SK-N-SH (cell line): ENCODE results near the gene GRIK5. TPM values are rescaled to one million over a fixed set of nuclear protein-coding genes. Genes with fewer than 3 reads are reported as not detected.

ENCODE experiments used
- CTCF ChIA-PET: fragments of 300-600, 350-600 bp; formaldehyde crosslinking; extraction: SDS; loops from one replicate; lab custom pipeline; 2021; lab: Yijun Ruan, JAX
- POLR2A ChIA-PET: fragments of 350-600 bp; sonication (Branson Sonifier 250); formaldehyde crosslinking; extraction: SDS; loops from one replicate; lab custom pipeline; 2020; ENCODE audit warnings: antibody characterized with exemption, inconsistent platforms; lab: Yijun Ruan, JAX
- DNase-seq: peaks from one replicate; pipeline ENCODE4 v3.0.0; 2012
- H2AFZ ChIP-seq: fragments of 200-600 bp; sonication (generic); 2 replicates; pipeline ENCODE4 v1.8.1; 2016; ENCODE audit warnings: antibody characterized with exemption, mild to moderate bottlenecking, low read depth
- H3F3A ChIP-seq: fragments of 200-600 bp; sonication (generic); replicated peaks from 2 replicates; pipeline ENCODE3; 2016; ENCODE audit warnings: antibody characterized with exemption, mild to moderate bottlenecking; ENCODE audit not compliant: insufficient read depth
- H3K27ac ChIP-seq, 2 experiments: fragments of 200-500 bp in 1 of 2; fragments of 200-600 bp in 1 of 2; sonication (Bioruptor generic) in 1 of 2; sonication (generic), shearing (Covaris generic) in 1 of 2; 2 replicates each; pipeline versions ENCODE4 v1.5.1 to v1.6.1; 2014 to 2016; ENCODE audit warnings: low read depth in 2 of 2, inconsistent platforms in 1 of 2, low read length in 1 of 2, mild to moderate bottlenecking in 1 of 2, mixed read lengths in 1 of 2
- H3K27me3 ChIP-seq: fragments of 200-600 bp; sonication (generic), shearing (Covaris generic); 2 replicates; pipeline ENCODE4 v1.6.1; 2016; ENCODE audit warnings: mixed run types; ENCODE audit not compliant: insufficient read depth
- H3K36me3 ChIP-seq, 2 experiments: fragments of 200-500 bp in 1 of 2; fragments of 200-600 bp in 1 of 2; sonication (Bioruptor generic) in 1 of 2; sonication (generic) in 1 of 2; replicated peaks in 1 of 2; 2 replicates each; pipeline versions ENCODE3 to v1.5.1; 2014 to 2016; ENCODE audit warnings: low read length in 1 of 2, mild to moderate bottlenecking in 1 of 2; ENCODE audit not compliant: insufficient read depth in 2 of 2, control insufficient read depth in 1 of 2
- H3K4me1 ChIP-seq, 2 experiments: fragments of 200-500 bp in 1 of 2; fragments of 200-600 bp in 1 of 2; sonication (Bioruptor generic) in 1 of 2; sonication (generic), shearing (Covaris generic) in 1 of 2; 2 replicates each; pipeline versions ENCODE4 v1.5.1 to v1.6.1; 2014 to 2016; ENCODE audit warnings: low read depth in 1 of 2, low read length in 1 of 2, mixed run types in 1 of 2; ENCODE audit not compliant: insufficient read depth in 2 of 2, control insufficient read depth in 1 of 2
- H3K4me2 ChIP-seq: fragments of 200-600 bp; sonication (generic), shearing (Covaris generic); 2 replicates; pipeline ENCODE4 v1.6.1; 2017; ENCODE audit warnings: mixed run types
- H3K4me3 ChIP-seq, 2 experiments: fragments of 200-500 bp in 1 of 2; fragments of 200-600 bp in 1 of 2; sonication (Bioruptor generic) in 1 of 2; sonication (generic), shearing (Covaris generic) in 1 of 2; 2 replicates each; pipeline versions ENCODE4 v1.5.1 to v1.8.1; 2014 to 2016; ENCODE audit warnings: low read depth in 2 of 2, inconsistent platforms in 1 of 2, low read length in 1 of 2, mild to moderate bottlenecking in 1 of 2, mixed read lengths in 1 of 2, moderate library complexity in 1 of 2
- H3K79me2 ChIP-seq: fragments of 200-600 bp; sonication (generic); 2 replicates; pipeline ENCODE4 v1.8.1; 2017; ENCODE audit warnings: mild to moderate bottlenecking; ENCODE audit not compliant: insufficient read depth
- H3K9ac ChIP-seq: fragments of 200-600 bp; sonication (generic); 2 replicates; pipeline ENCODE4 v1.6.1; 2017; ENCODE audit warnings: mixed run types
- H3K9me2 ChIP-seq: fragments of 200-600 bp; sonication (generic); 2 replicates; pipeline ENCODE4 v1.6.1; 2017; ENCODE audit warnings: mixed run types
- H3K9me3 ChIP-seq: fragments of 200-600 bp; sonication (generic); 2 replicates; pipeline ENCODE4 v1.6.1; 2017; ENCODE audit warnings: mixed run types, mild to moderate bottlenecking, moderate library complexity
- H4K20me1 ChIP-seq: fragments of 200-600 bp; sonication (generic); 2 replicates; pipeline ENCODE4 v1.6.1; 2017; ENCODE audit warnings: mild to moderate bottlenecking, mixed run types; ENCODE audit not compliant: insufficient read depth
- EZH2phosphoT487 ChIP-seq: fragments of 200-600 bp; sonication (generic); IDR thresholded peaks from 2 replicates; pipeline ENCODE4 v1.6.1; 2017; ENCODE audit warnings: low read depth, mixed run types, mild to moderate bottlenecking, antibody characterized with exemption, moderate library complexity, borderline replicate concordance
- FOXM1 ChIP-seq: IDR thresholded peaks from 2 replicates; pipeline ENCODE4 v1.4.0; 2012; ENCODE audit warnings: low read depth, mild to moderate bottlenecking
- JUND ChIP-seq: IDR thresholded peaks from 2 replicates; pipeline ENCODE4 v1.4.0; 2012
- NRF1 ChIP-seq: IDR thresholded peaks from 2 replicates; pipeline ENCODE4 v1.6.1; 2012; ENCODE audit warnings: low read depth, mild to moderate bottlenecking, low read length
- PBX3 ChIP-seq: IDR thresholded peaks from 2 replicates; pipeline ENCODE4; 2012
- RCOR1 ChIP-seq: fragments of 150-350 bp; IDR thresholded peaks from 2 replicates; pipeline ENCODE4 v1.6.1; 2017; ENCODE audit warnings: antibody characterized with exemption, low read length
- REST ChIP-seq: IDR thresholded peaks from 2 replicates; pipeline ENCODE4 v1.6.1; 2012; ENCODE audit warnings: mild to moderate bottlenecking, low read depth, low read length, moderate library complexity
- SIN3A ChIP-seq: IDR thresholded peaks from 2 replicates; pipeline ENCODE4 v1.6.1; 2012; ENCODE audit warnings: low read depth, mild to moderate bottlenecking, low read length, moderate library complexity, borderline replicate concordance
- SMC3 ChIP-seq: IDR thresholded peaks from 2 replicates; pipeline ENCODE4 v1.6.1; 2012; ENCODE audit warnings: low read depth, low read length, improper control_type of control experiment
- TAF1 ChIP-seq: IDR thresholded peaks from 2 replicates; pipeline ENCODE4 v1.6.1; 2012; ENCODE audit warnings: low read depth, mild to moderate bottlenecking, low read length, moderate library complexity, borderline replicate concordance
- TCF12 ChIP-seq: IDR thresholded peaks from 2 replicates; pipeline ENCODE4 v1.4.0; 2012
- USF2 ChIP-seq: fragments of 150-350 bp; IDR thresholded peaks from 2 replicates; pipeline ENCODE4 v1.6.1; 2017; ENCODE audit warnings: antibody characterized with exemption, low read length, low read depth, borderline replicate concordance
- WGBS: methylation state at CpG from one replicate; pipeline ENCODE4 v1.1.6; 2017; ENCODE audit warnings: low lambda C conversion rate; 5-methylcytosine and 5-hydroxymethylcytosine counted together
- polyA plus RNA-seq, 3 experiments: library from polyadenylated mRNA; depleted of rRNA; stranded (reverse); fragments of >200 nt; gene quantifications; 2 replicates each; pipeline ENCODE4 v1.2.3, GENCODE V29; 2012

GRIK5 gene
- polyA plus RNA-seq, 1 of the 3 experiments (the other 2 are of a cell fraction), result 2.4 TPM

- TF ChIP-seq PBX3, result no peak
- TF ChIP-seq USF2, result no peak
- no peak for TF ChIP-seq JUND
- TF ChIP-seq EZH2phosphoT487, result no peak
- no peak for TF ChIP-seq TCF12
- TF ChIP-seq RCOR1, result no peak
Measured at GRCh38 chr19:42040031-42040430, 30.0 kb downstream of the GRIK5 start (continued).

- no peaks in the 10 kb centered on the region for H3K9me3 ChIP-seq
- H3K4me1 ChIP-seq, result no peaks in the 10 kb centered on the region
- no peaks in the 10 kb centered on the region for H3K36me3 ChIP-seq
- ChIA-PET POLR2A (no interaction called here), CTCF (interaction anchor here (0.6 to 2.1 kb wide), 7 partner anchors 10 to 80 kb away, joined by 3 to 10 read pairs (median 4); partner anchors contain the start of gene RABAC1)
- no peak for DNase-seq
- 82% methylated on average over 6 of the region's 6 CpGs for WGBS
- H3K9me2 ChIP-seq, result no peaks in the 10 kb centered on the region
- TF ChIP-seq TCF12 (no peak), SMC3 (no peak), TAF1 (no peak), FOXM1 (no peak), EZH2phosphoT487 (no peak), NRF1 (no peak), REST (no peak), SIN3A (no peak)
- H3K27ac ChIP-seq, result no peak overlapping the region
- H3K9ac ChIP-seq, result no peak overlapping the region
- no peaks in the 10 kb centered on the region for H4K20me1 ChIP-seq
- H3K79me2 ChIP-seq, result no peaks in the 10 kb centered on the region
- no peak overlapping the region for H3K4me2 ChIP-seq
- H3K4me3 ChIP-seq, result no peak overlapping the region
- H3F3A ChIP-seq, result no peaks in the 10 kb centered on the region
- H2AFZ ChIP-seq, result no peak overlapping the region
- H3K27me3 ChIP-seq, result 0 out of 2 replicates have a peak, but pooled peaks cover 3% of the 10 kb centered on the region
Measured at GRCh38 chr19:42038666-42039065, 31.3 kb downstream of the GRIK5 start.
